H7 (cell line): ENCODE results near the gene NRM. TPM values are rescaled to one million over a fixed set of nuclear protein-coding genes. Genes with fewer than 3 reads are reported as not detected.

Experiments
- DNase-seq: peaks from one replicate; pipeline ENCODE4 v3.0.0; 2012
- H3K27me3 ChIP-seq: 2 replicates; pipeline ENCODE4 v1.6.0; 2011; ENCODE audit warnings: mild to moderate bottlenecking, low read length; ENCODE audit not compliant: control insufficient read depth, insufficient read depth
- H3K36me3 ChIP-seq: replicated peaks from 2 replicates; pipeline ENCODE4 v1.5.1; 2011; ENCODE audit warnings: low read length; ENCODE audit not compliant: control insufficient read depth, insufficient read depth
- H3K4me3 ChIP-seq: 2 replicates; pipeline ENCODE4 v1.5.1; 2011; ENCODE audit warnings: low read depth, mild to moderate bottlenecking, control low read depth, low read length, moderate library complexity; ENCODE audit not compliant: insufficient read depth
- total RNA-seq: library from RNA; depleted of rRNA; stranded (reverse); fragments of >200 nt; shearing (Covaris generic); gene quantifications from 2 replicates; pipeline ENCODE4 v1.2.3, GENCODE V29; 2014

NRM gene
- total RNA-seq, 1 experiment from 2014 or later: 23.8 TPM

DNA sequence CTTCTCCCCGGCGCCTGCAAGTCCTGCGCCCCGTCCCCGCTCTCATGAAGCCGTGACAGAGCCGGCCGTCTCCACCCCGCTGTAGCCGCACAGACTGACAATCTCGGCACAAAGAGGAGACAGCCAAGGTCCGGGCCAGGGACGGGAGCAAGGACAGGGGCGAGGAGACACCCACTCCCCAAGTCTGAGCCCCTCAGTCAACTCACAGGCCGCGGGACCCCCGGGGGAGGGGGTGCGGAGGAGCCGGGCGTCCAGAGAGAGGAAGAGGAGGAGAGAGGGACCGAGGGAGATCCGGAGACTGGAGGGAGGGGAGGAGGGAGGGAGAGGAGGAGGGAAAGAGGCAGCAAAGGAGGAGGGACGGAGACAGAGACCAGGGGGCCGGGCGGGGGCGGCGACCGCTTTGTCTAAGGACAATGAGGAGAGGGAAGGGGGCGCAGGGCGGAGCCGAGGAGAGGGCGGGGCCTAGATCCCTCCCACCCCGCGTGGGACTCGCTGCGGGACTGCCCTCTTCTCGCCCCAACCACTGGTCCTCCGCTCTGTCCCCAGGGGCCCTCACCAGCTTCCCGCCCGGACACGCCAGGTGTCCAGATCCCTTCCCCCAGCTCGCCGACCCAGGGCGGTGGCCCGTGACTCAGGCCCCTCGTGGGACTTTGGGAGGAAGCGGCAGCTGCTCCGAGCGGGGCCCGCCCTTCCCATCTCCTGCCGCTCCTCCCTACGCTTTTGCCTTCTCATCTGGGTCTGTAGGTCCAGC is 3.7 kb downstream of the NRM start:
- Histone ChIP-seq H3K4me3 (peak overlapping the region; percentile 86), H3K36me3 (no peaks in the 10 kb centered on the region), H3K27me3 (no peaks in the 10 kb centered on the region)
- peak; percentile 95 for DNase-seq

DNA sequence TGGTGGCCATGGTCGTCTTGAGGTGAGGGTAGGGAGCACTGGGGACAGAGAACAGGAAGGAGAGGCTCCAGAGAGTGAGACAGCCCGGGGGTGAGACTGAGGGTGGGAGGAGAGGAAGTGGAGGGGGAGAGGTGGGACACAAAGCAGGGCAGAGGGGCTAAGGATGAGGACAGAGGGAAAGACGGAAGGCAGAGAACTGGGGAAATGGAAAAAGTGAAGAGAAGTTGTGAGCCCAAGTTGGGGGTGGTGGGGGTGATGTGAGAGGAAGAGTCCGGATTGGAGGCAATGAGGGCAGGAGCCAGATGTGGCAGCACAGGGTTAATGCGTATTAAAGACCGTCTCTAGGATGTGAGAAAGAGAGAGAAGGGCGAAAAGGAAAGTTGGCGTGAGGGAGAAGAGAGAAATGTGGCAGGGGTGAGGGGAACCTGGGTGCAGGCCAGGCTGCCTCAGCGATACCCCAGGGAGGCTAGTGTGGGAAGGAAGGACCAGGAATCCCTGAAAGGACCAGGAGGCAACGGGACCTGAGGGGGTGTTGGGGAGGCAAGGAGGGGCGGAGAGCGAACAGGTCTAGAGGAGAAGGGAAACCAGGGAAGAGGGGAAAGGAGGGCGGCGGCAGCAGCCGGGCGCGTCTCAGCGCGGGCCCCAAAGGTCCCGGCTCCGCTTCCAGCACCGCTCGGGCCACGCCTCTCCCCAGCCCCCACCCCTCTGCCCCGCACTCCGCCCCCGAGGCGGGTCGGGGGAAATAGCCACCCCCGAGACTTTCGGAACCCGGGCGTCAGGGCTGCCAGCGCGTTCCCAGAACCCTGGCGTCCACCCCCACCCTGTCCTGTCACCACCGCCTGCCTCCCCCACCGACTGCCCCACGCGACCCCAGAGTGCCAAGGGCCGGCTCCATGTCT is 4.5 kb downstream of the NRM start, which contains the start of gene PPP1R18:
Gene PPP1R18, minus strand, starts transcription at position 637 of the 899 bp plus-strand sequence. Its CDS starts 627 bp downstream, at position 10.
- Histone ChIP-seq H3K27me3 (no peaks in the 10 kb centered on the region), H3K36me3 (no peaks in the 10 kb centered on the region), H3K4me3 (peak within 1 kb of the TSS; percentile 86)
- DNase-seq: peak; percentile 93

GRCh38 chr6:30685157-30686008 is 5.4 kb downstream of the NRM start:
- H3K27me3 ChIP-seq: no peaks in the 10 kb centered on the region
- DNase-seq: peak; percentile 64
- H3K4me3 ChIP-seq: peak overlapping the region; percentile 86
- no peaks in the 10 kb centered on the region; the same call in 1 of the 2 replicates for H3K36me3 ChIP-seq

DNA sequence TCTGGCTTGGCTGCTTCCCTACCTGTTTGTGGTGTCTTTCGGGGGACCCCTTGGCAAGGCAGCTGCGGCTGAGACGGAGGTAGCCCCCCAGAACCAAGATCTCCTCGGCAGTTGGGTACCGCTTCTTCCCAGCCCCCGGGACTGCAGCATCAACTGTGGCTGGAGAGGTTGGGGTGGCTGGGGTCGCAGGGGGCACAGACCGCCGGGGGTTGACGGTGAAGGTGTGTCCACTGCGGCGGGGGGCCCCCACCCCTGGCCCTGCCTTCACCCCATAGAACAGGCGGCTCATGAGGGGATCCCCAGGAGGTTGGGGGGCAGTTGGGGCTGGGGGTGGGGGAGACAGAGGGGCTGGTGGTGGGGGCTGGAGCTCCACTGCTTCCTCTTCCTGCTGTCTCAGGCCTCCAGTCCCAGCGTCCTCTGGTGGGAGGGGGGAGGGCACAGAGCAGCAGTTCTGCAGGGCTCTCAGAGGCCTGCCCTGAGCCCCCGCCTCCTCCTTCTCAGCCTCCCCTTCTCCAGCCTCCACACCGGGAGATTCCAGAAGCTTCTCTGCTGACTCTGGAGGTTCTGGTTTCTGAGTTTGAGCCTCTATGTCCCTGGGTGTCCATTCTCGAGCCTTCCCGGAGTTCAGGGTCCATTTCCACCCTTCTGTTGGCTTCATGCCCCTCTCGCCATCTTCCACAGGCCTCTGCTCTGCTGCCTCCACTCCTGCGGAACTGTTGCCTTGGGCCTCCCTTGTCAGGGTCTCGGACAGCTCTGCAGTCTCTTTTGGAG is 6.2 kb downstream of the NRM start:
- peak overlapping the region; percentile 45 for H3K4me3 ChIP-seq
- no peaks in the 10 kb centered on the region; the same call in 1 of the 2 replicates for H3K36me3 ChIP-seq
- H3K27me3 ChIP-seq: no peaks in the 10 kb centered on the region
- no peak for DNase-seq

DNA sequence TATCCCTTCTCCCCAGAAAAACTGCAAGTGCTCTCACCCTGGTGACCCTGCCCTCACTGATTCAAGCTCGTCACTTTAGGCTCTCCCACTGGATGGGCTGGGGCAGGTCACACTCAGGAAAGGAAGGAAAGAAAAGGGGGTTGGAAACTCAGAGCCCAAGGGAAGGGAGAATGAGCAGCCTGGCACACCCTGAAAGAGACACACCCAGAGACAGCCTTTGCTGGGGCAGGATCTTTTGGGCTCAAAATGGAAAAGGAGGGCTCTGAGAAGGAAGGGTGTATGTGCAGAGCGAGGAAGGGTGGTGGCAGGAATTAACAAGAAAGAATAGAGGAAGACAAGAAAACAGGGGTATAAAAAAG is 6.8 kb downstream of the NRM start:
- Histone ChIP-seq H3K36me3 (no peaks in the 10 kb centered on the region; the same call in 1 of the 2 replicates), H3K27me3 (no peaks in the 10 kb centered on the region), H3K4me3 (peak overlapping the region; percentile 45)
- DNase-seq: no peak

- peak overlapping the region; percentile 45 for H3K4me3 ChIP-seq
- peaks cover 2% of the 10 kb centered on the region for H3K36me3 ChIP-seq
- DNase-seq: peak; percentile 64
- no peaks in the 10 kb centered on the region for H3K27me3 ChIP-seq
These were observed 7.4 kb downstream of the NRM start for GRCh38 chr6:30683183-30683979.

DNA sequence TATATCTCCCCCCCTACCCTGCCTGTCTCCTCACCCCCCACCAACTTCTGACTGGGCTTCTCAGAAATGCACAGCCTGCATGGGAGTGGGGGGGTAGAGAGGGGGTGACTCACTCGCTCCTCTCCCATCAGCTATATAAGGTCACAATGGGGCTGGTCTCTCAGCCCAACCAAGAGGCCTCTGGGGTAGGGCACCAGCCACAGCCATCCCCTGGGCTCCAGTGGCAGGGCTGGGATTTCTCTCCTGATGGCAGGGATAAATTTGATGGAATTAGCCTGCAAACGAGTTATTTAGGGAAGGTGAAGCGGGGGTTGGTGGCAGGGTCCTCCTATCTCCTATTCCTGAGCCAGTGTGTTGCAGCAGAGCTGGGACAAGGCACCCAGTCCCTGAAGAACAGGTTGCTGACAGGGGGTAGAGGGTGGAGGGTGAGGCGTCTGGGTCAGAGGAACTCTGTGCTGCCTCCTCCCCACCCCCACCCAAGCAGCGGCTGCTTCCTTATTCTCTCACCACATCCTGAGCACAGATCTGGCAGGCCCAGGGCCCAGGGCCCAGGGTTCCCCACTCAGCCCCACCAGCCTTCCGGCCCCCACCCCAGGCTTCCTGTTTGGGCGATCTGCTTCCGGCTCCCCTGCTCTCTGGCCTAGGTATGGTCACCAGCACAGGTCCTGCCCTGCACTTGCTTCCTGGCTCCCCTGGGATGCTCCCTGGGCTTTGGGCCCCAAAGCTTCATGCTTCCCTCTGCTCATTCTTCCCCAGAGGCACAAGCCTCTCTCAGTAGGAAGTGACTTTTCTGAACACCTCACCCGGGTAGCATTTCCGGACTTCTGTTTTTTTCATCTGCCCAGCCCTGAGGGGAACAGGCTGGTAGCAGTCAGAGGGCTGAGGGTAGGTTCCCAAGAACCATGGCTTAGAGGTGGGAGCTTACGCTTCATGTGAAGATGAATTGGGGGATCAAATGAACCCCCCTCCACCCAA is 8.4 kb downstream of the NRM start:
- H3K36me3 ChIP-seq: peaks cover 2% of the 10 kb centered on the region
- DNase-seq: peak; percentile 82
- no peaks in the 10 kb centered on the region for H3K27me3 ChIP-seq
- H3K4me3 ChIP-seq: peak overlapping the region; percentile 12; the same call in 1 of the 2 replicates

GRCh38 chr6:30681766-30682142 is 9.0 kb downstream of the NRM start:
- no peaks in the 10 kb centered on the region for H3K27me3 ChIP-seq
- no peak overlapping the region for H3K4me3 ChIP-seq
- DNase-seq: no peak
- peaks cover 6% of the 10 kb centered on the region for H3K36me3 ChIP-seq

DNA sequence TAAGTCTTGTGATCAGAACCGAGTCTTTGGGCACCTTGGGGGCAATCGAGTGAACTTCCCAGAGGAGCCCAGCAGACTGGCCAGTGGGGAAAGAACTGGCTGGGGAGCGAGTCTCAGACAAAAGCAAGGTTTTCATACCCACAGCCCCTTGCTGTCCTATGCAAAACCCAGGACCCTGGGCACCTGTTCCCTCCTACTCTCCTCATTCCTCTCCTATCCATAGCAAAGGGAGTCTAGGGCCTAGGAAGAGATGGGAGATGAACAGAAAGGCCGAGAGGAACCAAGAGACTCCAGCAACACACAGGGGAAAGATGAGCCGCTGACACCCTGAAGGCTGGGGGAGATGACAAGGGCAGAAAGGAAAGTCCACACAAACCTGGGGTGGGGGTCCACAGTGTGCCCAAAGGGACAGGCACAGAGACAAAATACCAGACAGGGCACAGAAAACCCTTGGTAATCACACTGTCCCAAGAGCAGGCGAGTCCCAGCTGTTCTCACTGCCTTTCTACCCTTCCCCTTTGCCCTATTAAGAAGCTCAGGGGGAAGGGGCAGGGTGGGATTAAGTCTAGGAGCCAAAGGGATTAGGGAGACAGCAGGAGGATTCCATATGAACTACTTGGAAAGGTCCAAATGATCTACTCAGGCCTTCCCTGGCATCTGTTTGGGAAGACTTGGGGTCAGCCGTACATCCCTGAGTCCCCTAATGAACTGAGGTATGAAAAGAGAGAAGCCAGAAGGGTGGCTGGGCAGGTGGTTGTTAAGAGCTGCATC is 10.8 kb downstream of the NRM start:
- no peaks in the 10 kb centered on the region for H3K27me3 ChIP-seq
- peaks cover 9% of the 10 kb centered on the region for H3K36me3 ChIP-seq
- no peak overlapping the region for H3K4me3 ChIP-seq
- no peak for DNase-seq

DNA sequence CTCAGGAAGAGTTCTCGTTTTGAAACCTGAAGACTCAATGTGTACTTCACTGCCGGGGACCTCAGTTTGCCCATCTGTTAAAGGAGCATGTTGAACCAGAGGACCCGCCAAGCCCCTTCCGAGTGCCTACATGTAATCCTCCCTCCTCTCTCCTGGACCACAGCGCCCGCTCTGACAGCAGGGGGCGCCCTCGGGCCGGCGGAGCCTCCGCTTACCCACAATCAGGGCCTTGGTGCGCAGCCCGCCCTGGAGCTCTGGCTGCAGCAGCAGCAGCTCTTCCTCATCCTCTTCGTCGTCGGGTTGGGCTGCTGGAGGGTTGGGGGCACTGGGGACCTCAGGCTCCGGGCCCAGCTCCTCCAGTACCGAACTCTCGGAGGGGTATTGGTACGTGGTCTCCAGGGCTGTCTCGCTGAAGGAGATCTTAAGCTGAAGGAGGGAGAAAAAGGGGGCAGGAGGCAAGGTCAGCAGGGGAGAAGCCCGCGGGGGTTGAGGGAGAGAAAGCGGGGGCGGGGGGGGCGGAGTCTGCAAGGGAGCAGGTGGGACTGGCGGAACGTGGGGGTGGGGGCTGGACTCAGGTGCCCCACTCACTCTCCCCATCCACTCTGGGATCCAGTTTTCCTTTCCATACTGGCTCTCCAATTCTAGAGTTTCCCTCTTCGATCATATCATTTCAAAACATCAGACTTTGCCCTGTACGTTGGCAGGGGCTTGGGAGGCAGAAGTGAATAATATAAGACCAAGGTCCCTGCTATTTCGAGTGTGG is 11.6 kb downstream of the NRM start:
- H3K27me3 ChIP-seq: no peaks in the 10 kb centered on the region
- H3K4me3 ChIP-seq: no peak overlapping the region
- DNase-seq: peak; percentile 97
- peaks cover 9% of the 10 kb centered on the region for H3K36me3 ChIP-seq

DNA sequence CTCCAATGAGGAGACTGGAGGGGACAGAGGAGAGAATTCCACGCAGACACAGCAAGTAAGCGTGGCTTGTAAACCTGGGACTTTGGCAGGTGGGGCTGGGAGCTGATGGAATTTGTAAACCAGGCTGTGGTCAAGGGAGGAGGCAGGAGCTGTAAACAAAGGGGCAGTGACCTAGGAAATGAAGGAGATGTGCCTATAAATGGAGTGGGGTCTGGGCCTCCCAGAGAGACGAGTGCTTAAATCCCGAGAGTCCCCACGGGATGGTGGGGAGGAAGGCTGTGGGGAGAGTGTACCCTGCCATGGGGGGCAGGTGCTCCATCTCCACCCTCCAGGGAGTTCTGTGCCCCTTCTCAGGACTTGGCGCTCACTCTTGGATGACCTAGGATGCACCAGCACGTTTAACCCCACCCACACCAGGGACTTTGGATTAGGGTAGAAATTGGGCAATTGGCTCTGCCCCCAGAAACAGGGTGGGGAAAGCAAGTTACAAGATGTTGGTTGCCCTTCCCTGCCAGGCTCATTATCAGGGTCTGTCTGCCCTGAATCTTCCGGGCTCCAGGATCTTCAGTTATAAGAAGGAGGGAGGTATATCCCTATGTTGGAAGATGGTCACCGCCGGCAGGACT is 14.0 kb downstream of the NRM start:
- Histone ChIP-seq H3K27me3 (no peaks in the 10 kb centered on the region), H3K36me3 (peaks cover 9% of the 10 kb centered on the region)
- no peak for DNase-seq

More for the DNA sequence above, 14.0 kb downstream of the NRM start:
- H3K4me3 ChIP-seq: no peak overlapping the region
